ENCODE measurements around the gene PAQR4. TPM values are rescaled to one million over a fixed set of nuclear protein-coding genes. Genes with fewer than 3 reads are reported as not detected.

The PAQR4 gene
- total RNA-seq, 5 donors from 2014 or later (not counting 1 experiment from before 2014, with no cell fraction given), result 1.9 to 3.3 (median 3.1) TPM

- H3K27ac ChIP-seq (ENCODE audit: low read length), result no peak overlapping the region
- CTCF ChIA-PET, result no interaction called here
- Mint-ChIP-seq H3K9me3 (no peaks in the 10 kb centered on the region), H3K4me3 (no peak overlapping the region), H3K27ac (no peak overlapping the region), H3K27me3 (peaks cover 0 to 20% of the 10 kb centered on the region in 2 donors), H3K36me3 (no peaks in the 10 kb centered on the region), H3K4me1 (peaks cover 3 to 14% (median 14%) of the 10 kb centered on the region in 3 donors)
- peaks cover 0 to 63% of the 10 kb centered on the region in 2 experiments for H3K27me3 ChIP-seq (replicated peaks in 1 of 2; ENCODE audit: control insufficient read depth in 2 of 2, extremely low read depth in 1 of 2, insufficient read depth in 2 of 2, low read length in 1 of 2)
- 88% methylated on average over 6 of the region's 6 CpGs for WGBS (ENCODE audit: insufficient coverage)
- H3K36me3 ChIP-seq (ENCODE audit: control insufficient read depth in 2 of 2, extremely low read depth in 1 of 2, insufficient read depth in 1 of 2, low read length in 1 of 2), result no peaks in the 10 kb centered on the region
- H3K4me1 ChIP-seq (ENCODE audit: control insufficient read depth in 1 of 2, extremely low read depth in 1 of 2, insufficient read depth in 2 of 2, low read length in 2 of 2), result peaks cover 2 to 38% of the 10 kb centered on the region in 2 experiments
- H3K9me3 ChIP-seq, result no peaks in the 10 kb centered on the region
- no peak overlapping the region for H3K4me3 ChIP-seq (ENCODE audit: control insufficient read depth in 1 of 2, extremely low read depth in 1 of 2, low read length in 1 of 2)
- no peak for DNase-seq
- no peak for ATAC-seq (replicated peaks in 1 of 4)
- POLR2A ChIA-PET, result no interaction called here
These were observed 45.8 kb downstream of the PAQR4 start for GRCh38 chr16:3014971-3015370.

GRCh38 chr16:3015865-3016521 lies 46.8 kb downstream of the PAQR4 start:
- no peak overlapping the region for H3K27ac Mint-ChIP-seq
- H3K4me1 Mint-ChIP-seq, result peaks cover 6 to 19% (median 18%) of the 10 kb centered on the region in 3 donors
- H3K9me3 ChIP-seq, result no peaks in the 10 kb centered on the region
- peaks cover 0 to 20% of the 10 kb centered on the region in 2 donors for H3K27me3 Mint-ChIP-seq
- no peak overlapping the region for H3K4me3 Mint-ChIP-seq
- CTCF ChIA-PET, result no interaction called here
- POLR2A ChIA-PET, result no interaction called here
- H3K36me3 Mint-ChIP-seq, result no peaks in the 10 kb centered on the region
- DNase-seq, result no peak
- 87% methylated on average over 9 of the region's 13 CpGs for WGBS (ENCODE audit: insufficient coverage)
- H3K27ac ChIP-seq (ENCODE audit: low read length), result no peak overlapping the region
- ATAC-seq (replicated peaks in 1 of 4), result no peak
- H3K9me3 Mint-ChIP-seq, result no peaks in the 10 kb centered on the region
- no peaks in the 10 kb centered on the region for H3K36me3 ChIP-seq (ENCODE audit: control insufficient read depth in 2 of 2, extremely low read depth in 1 of 2, insufficient read depth in 1 of 2, low read length in 1 of 2)
- peaks cover 0 to 56% of the 10 kb centered on the region in 2 experiments for H3K27me3 ChIP-seq (replicated peaks in 1 of 2; ENCODE audit: control insufficient read depth in 2 of 2, extremely low read depth in 1 of 2, insufficient read depth in 2 of 2, low read length in 1 of 2)
- peaks cover 7 to 47% of the 10 kb centered on the region in 2 experiments for H3K4me1 ChIP-seq (ENCODE audit: control insufficient read depth in 1 of 2, extremely low read depth in 1 of 2, insufficient read depth in 2 of 2, low read length in 2 of 2)
- H3K4me3 ChIP-seq (ENCODE audit: control insufficient read depth in 1 of 2, extremely low read depth in 1 of 2, low read length in 1 of 2), result no peak overlapping the region

GRCh38 chr16:3017344-3017743 lies 48.2 kb downstream of the PAQR4 start:
- Mint-ChIP-seq H3K4me3 (no peak overlapping the region), H3K4me1 (peaks cover 19 to 32% (median 28%) of the 10 kb centered on the region in 3 donors), H3K27ac (no peak overlapping the region), H3K36me3 (no peaks in the 10 kb centered on the region), H3K27me3 (peaks cover 0 to 16% of the 10 kb centered on the region in 2 donors), H3K9me3 (no peaks in the 10 kb centered on the region)
- 93% methylated on average over 20 of the region's 20 CpGs for WGBS (ENCODE audit: insufficient coverage)
- POLR2A ChIA-PET, result no interaction called here
- DNase-seq (no peak), ATAC-seq (replicated peaks in 1 of 4) (no peak)
- Histone ChIP-seq H3K36me3 (ENCODE audit: control insufficient read depth in 2 of 2, extremely low read depth in 1 of 2, insufficient read depth in 1 of 2, low read length in 1 of 2) (no peaks in the 10 kb centered on the region), H3K4me3 (ENCODE audit: control insufficient read depth in 1 of 2, extremely low read depth in 1 of 2, low read length in 1 of 2) (no peak overlapping the region), H3K27me3 (replicated peaks in 1 of 2; ENCODE audit: control insufficient read depth in 2 of 2, extremely low read depth in 1 of 2, insufficient read depth in 2 of 2, low read length in 1 of 2) (peaks cover 0 to 42% of the 10 kb centered on the region in 2 experiments), H3K27ac (ENCODE audit: low read length) (no peak overlapping the region), H3K9me3 (no peaks in the 10 kb centered on the region), H3K4me1 (ENCODE audit: control insufficient read depth in 1 of 2, extremely low read depth in 1 of 2, insufficient read depth in 2 of 2, low read length in 2 of 2) (peaks cover 16 to 54% of the 10 kb centered on the region in 2 experiments)
- CTCF ChIA-PET, result no interaction called here

GRCh38 chr16:3017794-3018506 lies 48.8 kb downstream of the PAQR4 start, which contains the start of gene CLDN6:
Gene CLDN6, minus strand, starts transcription at chr16:3018183. Its CDS starts 2,162 bp downstream, at chr16:3016021.
- Histone ChIP-seq H3K27me3 (replicated peaks in 1 of 2; ENCODE audit: control insufficient read depth in 2 of 2, extremely low read depth in 1 of 2, insufficient read depth in 2 of 2, low read length in 1 of 2) (peaks cover 0 to 37% of the 10 kb centered on the region in 2 experiments), H3K9me3 (no peaks in the 10 kb centered on the region), H3K27ac (ENCODE audit: low read length) (no peak within 1 kb of the TSS), H3K4me1 (ENCODE audit: control insufficient read depth in 1 of 2, extremely low read depth in 1 of 2, insufficient read depth in 2 of 2, low read length in 2 of 2) (peaks cover 16 to 54% of the 10 kb centered on the region in 2 experiments), H3K4me3 (ENCODE audit: control insufficient read depth in 1 of 2, extremely low read depth in 1 of 2, low read length in 1 of 2) (no peak within 1 kb of the TSS), H3K36me3 (ENCODE audit: control insufficient read depth in 2 of 2, extremely low read depth in 1 of 2, insufficient read depth in 1 of 2, low read length in 1 of 2) (no peaks in the 10 kb centered on the region)
- 12% methylated on average over 22 of the region's 52 CpGs for WGBS (ENCODE audit: insufficient coverage)
- CTCF ChIA-PET, result no interaction called here
- H3K27ac Mint-ChIP-seq, result no peak within 1 kb of the TSS
- POLR2A ChIA-PET, result no interaction called here
- H3K27me3 Mint-ChIP-seq, result peaks cover 0 to 13% of the 10 kb centered on the region in 2 donors
- H3K4me1 Mint-ChIP-seq, result peaks cover 25 to 38% (median 31%) of the 10 kb centered on the region in 3 donors
- ATAC-seq (replicated peaks in 1 of 4) (no peak), DNase-seq (peak in 3 of 35 experiments; percentile 26 to 48 (median 29))
- H3K36me3 Mint-ChIP-seq, result no peaks in the 10 kb centered on the region
- peak within 1 kb of the TSS in 2 of 3 donors; percentile 22 to 24 for H3K4me3 Mint-ChIP-seq
- H3K9me3 Mint-ChIP-seq, result no peaks in the 10 kb centered on the region

GRCh38 chr16:3019594-3020246 lies 50.6 kb downstream of the PAQR4 start:
- H3K36me3 Mint-ChIP-seq, result peaks cover 3% of the 10 kb centered on the region
- DNase-seq, result no peak
- H3K27me3 Mint-ChIP-seq, result peaks cover 0 to 7% of the 10 kb centered on the region in 2 donors
- ChIA-PET POLR2A (interaction anchor here in 1 of 2 donors (0.6 kb wide), 1 partner anchor 500 kb away, joined by 3 read pairs; no protein-coding TSS in a partner anchor), CTCF (interaction anchor here in 1 of 2 donors (0.6 to 1.4 kb wide), 4 partner anchors 8 to 114 kb away, joined by 3 to 8 read pairs (median 4); no protein-coding TSS in a partner anchor)
- no peak for ATAC-seq (replicated peaks in 1 of 4)
- Histone ChIP-seq H3K4me1 (ENCODE audit: control insufficient read depth in 1 of 2, extremely low read depth in 1 of 2, insufficient read depth in 2 of 2, low read length in 2 of 2) (peaks cover 21 to 69% of the 10 kb centered on the region in 2 experiments), H3K4me3 (ENCODE audit: control insufficient read depth in 1 of 2, extremely low read depth in 1 of 2, low read length in 1 of 2) (peak overlapping the region; percentile 59 to 64), H3K9me3 (no peaks in the 10 kb centered on the region), H3K27me3 (replicated peaks in 1 of 2; ENCODE audit: control insufficient read depth in 2 of 2, extremely low read depth in 1 of 2, insufficient read depth in 2 of 2, low read length in 1 of 2) (peaks cover 0 to 22% of the 10 kb centered on the region in 2 experiments), H3K27ac (ENCODE audit: low read length) (no peak overlapping the region), H3K36me3 (ENCODE audit: control insufficient read depth in 2 of 2, extremely low read depth in 1 of 2, insufficient read depth in 1 of 2, low read length in 1 of 2) (no peaks in the 10 kb centered on the region)
- H3K4me1 Mint-ChIP-seq, result peaks cover 38 to 51% (median 44%) of the 10 kb centered on the region in 3 donors
- peak overlapping the region; percentile 59 to 75 for H3K27ac Mint-ChIP-seq
- H3K9me3 Mint-ChIP-seq, result no peaks in the 10 kb centered on the region
- 28% methylated on average over 37 of the region's 40 CpGs for WGBS (ENCODE audit: insufficient coverage)
- H3K4me3 Mint-ChIP-seq, result peak overlapping the region; percentile 76 to 83 (median 80)

- Histone ChIP-seq H3K4me3 (ENCODE audit: control insufficient read depth in 1 of 2, extremely low read depth in 1 of 2, low read length in 1 of 2) (peak within 1 kb of the TSS; percentile 59 to 64), H3K9me3 (no peaks in the 10 kb centered on the region), H3K27ac (ENCODE audit: low read length) (peak within 1 kb of the TSS; percentile 85), H3K27me3 (replicated peaks in 1 of 2; ENCODE audit: control insufficient read depth in 2 of 2, extremely low read depth in 1 of 2, insufficient read depth in 2 of 2, low read length in 1 of 2) (peaks cover 0 to 22% of the 10 kb centered on the region in 2 experiments), H3K36me3 (ENCODE audit: control insufficient read depth in 2 of 2, extremely low read depth in 1 of 2, insufficient read depth in 1 of 2, low read length in 1 of 2) (peaks cover 0 to 1% of the 10 kb centered on the region in 2 donors), H3K4me1 (ENCODE audit: control insufficient read depth in 1 of 2, extremely low read depth in 1 of 2, insufficient read depth in 2 of 2, low read length in 2 of 2) (peaks cover 21 to 74% of the 10 kb centered on the region in 2 experiments)
- Mint-ChIP-seq H3K27me3 (peaks cover 0 to 7% of the 10 kb centered on the region in 2 donors), H3K36me3 (peaks cover 3% of the 10 kb centered on the region), H3K27ac (peak within 1 kb of the TSS; percentile 89 to 99), H3K4me1 (peaks cover 38 to 53% (median 44%) of the 10 kb centered on the region in 3 donors), H3K9me3 (no peaks in the 10 kb centered on the region), H3K4me3 (peak within 1 kb of the TSS; percentile 80 to 91 (median 83))
- 0% methylated on average over 36 of the region's 49 CpGs for WGBS (ENCODE audit: insufficient coverage)
- ATAC-seq (replicated peaks in 1 of 4) (peak; percentile 5 to 26 (median 12)), DNase-seq (peak in 31 of 35 experiments; percentile 18 to 85 (median 41))
- POLR2A ChIA-PET, result no interaction called here
- CTCF ChIA-PET, result interaction anchor here in 1 of 2 donors (0.6 to 1.4 kb wide), 5 partner anchors 8 to 113 kb away, joined by 3 to 8 read pairs (median 3); no protein-coding TSS in a partner anchor
These were observed 51.1 kb downstream of the PAQR4 start, which contains the start of gene TNFRSF12A for GRCh38 chr16:3020247-3020603. Gene TNFRSF12A, plus strand, starts transcription at chr16:3020368. Its CDS starts 30 bp downstream, at chr16:3020398.
